B cell (primary cell): Measurements from ENCODE around the gene FAM200A. TPM values are rescaled to one million over a fixed set of nuclear protein-coding genes. Genes with fewer than 3 reads are reported as not detected.
"Not testable (repeated sequence)": the region's sequence is repeated elsewhere in the genome, so short reads cannot be mapped to it uniquely, and the experiment has no call there.

ENCODE experiments used
- ATAC-seq: fragments of 200-7000 bp; cut with Tn5 transposase; one replicate; pipeline ENCODE4 v1.10.0; 2021; ENCODE audit warnings: low read depth, mild to moderate bottlenecking, moderate number of reproducible peaks, moderate library complexity
- CTCF ChIA-PET: fragments of 350-600 bp; sonication (Branson Sonifier 250); formaldehyde crosslinking; loops from one replicate; lab custom pipeline; 2021; ENCODE audit warnings: antibody characterized with exemption, inconsistent platforms; lab: Charles Lee
- POLR2A ChIA-PET: fragments of 350-600 bp; sonication (Branson Sonifier 250); formaldehyde crosslinking; loops from one replicate; lab custom pipeline; 2021; ENCODE audit warnings: antibody characterized with exemption; lab: Charles Lee
- DNase-seq: peaks from one replicate; pipeline ENCODE4 v3.0.0; 2013
- H2AFZ ChIP-seq: 2 replicates; pipeline ENCODE4 v1.6.1; 2012; ENCODE audit warnings: mild to moderate bottlenecking, low read depth, low read length; ENCODE audit not compliant: insufficient read depth, poor library complexity, severe bottlenecking
- H3K27ac ChIP-seq, 2 donors: 1 replicate in 1 of 2; 2 replicates in 1 of 2; pipeline ENCODE4 v1.5.1; 2012 to 2013; ENCODE audit warnings: low read length in 2 of 2, mild to moderate bottlenecking in 2 of 2, moderate library complexity in 1 of 2
- H3K27me3 ChIP-seq, 4 experiments: fragments of 200-600 bp in 1 of 4; sonication (generic) in 1 of 4; replicated peaks in 1 of 4; 1 replicate in 2 of 4; 2 replicates in 2 of 4; pipeline versions ENCODE4 v1.6.1 to v1.7.0; 2013 to 2016; ENCODE audit warnings: low read length in 3 of 4, mild to moderate bottlenecking in 2 of 4, mixed read lengths in 1 of 4, moderate library complexity in 1 of 4; ENCODE audit not compliant: insufficient read depth in 4 of 4, control insufficient read depth in 3 of 4; ENCODE audit errors: control extremely low read depth in 1 of 4
- H3K36me3 ChIP-seq, 2 experiments: replicated peaks in 1 of 2; 1 replicate in 1 of 2; 2 replicates in 1 of 2; pipeline versions ENCODE4 v1.6.1 to v1.7.1; 2013; ENCODE audit warnings: low read length in 1 of 2; ENCODE audit not compliant: insufficient read depth in 2 of 2, control insufficient read depth in 1 of 2; ENCODE audit errors: control extremely low read depth in 1 of 2, extremely low read depth in 1 of 2
- H3K4me1 ChIP-seq, 2 donors: fragments of 200-600 bp in 1 of 2; sonication (generic) in 1 of 2; 1 replicate in 1 of 2; 2 replicates in 1 of 2; pipeline versions ENCODE4 v1.5.1 to v1.6.1; 2013 to 2017; ENCODE audit warnings: low read length in 2 of 2; ENCODE audit not compliant: control insufficient read depth in 2 of 2, insufficient read depth in 2 of 2
- H3K4me2 ChIP-seq: replicated peaks from 2 replicates; pipeline ENCODE3; 2012; ENCODE audit warnings: mild to moderate bottlenecking, low read depth, low read length; ENCODE audit not compliant: poor library complexity, severe bottlenecking
- H3K4me3 ChIP-seq, 5 experiments: fragments of 200-600 bp in 1 of 5; sonication (generic) in 1 of 5; 1 replicate in 3 of 5; 2 replicates in 2 of 5; pipeline versions ENCODE4 v1.5.1 to v1.7.0; 2011 to 2016; ENCODE audit warnings: low read length in 4 of 5, mild to moderate bottlenecking in 4 of 5, low read depth in 2 of 5, control low read depth in 1 of 5, moderate library complexity in 1 of 5; ENCODE audit not compliant: insufficient read depth in 1 of 5; ENCODE audit errors: control extremely low read depth in 1 of 5, extremely low read depth in 1 of 5
- H3K79me2 ChIP-seq: fragments of 200-600 bp; sonication (generic); one replicate; pipeline ENCODE4 v1.6.0; 2016; ENCODE audit warnings: low read length; ENCODE audit not compliant: control insufficient read depth, insufficient read depth
- H3K9ac ChIP-seq: fragments of 200-600 bp; sonication (generic); 2 replicates; pipeline ENCODE4 v1.6.1; 2017; ENCODE audit warnings: mild to moderate bottlenecking, low read length, moderate library complexity
- H3K9me3 ChIP-seq, 3 donors: one replicate each; pipeline versions ENCODE4 v1.6.1 to v1.7.1; 2013; ENCODE audit warnings: low read length in 2 of 3; ENCODE audit not compliant: control insufficient read depth in 2 of 3, insufficient read depth in 1 of 3; ENCODE audit errors: control extremely low read depth in 1 of 3
- H4K20me1 ChIP-seq: 2 replicates; pipeline ENCODE4 v1.6.0; 2012; ENCODE audit warnings: mild to moderate bottlenecking, low read length; ENCODE audit not compliant: insufficient read depth, control insufficient read depth, poor library complexity, severe bottlenecking
- H3K27ac Mint-ChIP-seq: one replicate; pipeline ENCODE4 v1.8.0; 2021; ENCODE audit warnings: mixed read lengths
- H3K27me3 Mint-ChIP-seq: one replicate; pipeline ENCODE4 v1.8.0; 2021; ENCODE audit warnings: mixed read lengths
- H3K4me1 Mint-ChIP-seq: one replicate; pipeline ENCODE4 v1.8.0; 2021; ENCODE audit warnings: mixed read lengths
- H3K4me3 Mint-ChIP-seq: one replicate; pipeline ENCODE4 v1.8.0; 2021; ENCODE audit warnings: mixed read lengths
- H3K9me3 Mint-ChIP-seq: one replicate; pipeline ENCODE4 v1.8.0; 2022; ENCODE audit warnings: mixed read lengths; ENCODE audit not compliant: insufficient read depth
- EZH2 ChIP-seq: IDR thresholded peaks from 2 replicates; pipeline ENCODE4 v1.6.1; 2012; ENCODE audit warnings: borderline replicate concordance, low read depth, mild to moderate bottlenecking, moderate library complexity, low read length; ENCODE audit not compliant: insufficient read depth, poor library complexity, severe bottlenecking
- WGBS: methylation state at CpG from one replicate; pipeline ENCODE4 v1.1.5; 2013; ENCODE audit warnings: missing lambda C conversion rate; ENCODE audit not compliant: insufficient coverage; 5-methylcytosine and 5-hydroxymethylcytosine counted together
- intact Hi-C: fragments of 100-400 bp; cut with micrococcal nuclease; formaldehyde crosslinking; loops from one replicate; pipeline ENCODE4 v1.10.0; 2022
- polyA plus RNA-seq: library from polyadenylated mRNA; depleted of rRNA; stranded (reverse); fragments of >200 nt; gene quantifications from 2 replicates; pipeline ENCODE4 v1.2.3, GENCODE V29; 2012
- total RNA-seq, 2 donors: library from RNA; stranded (reverse); fragments of 120-200 nt in 1 of 2; gene quantifications; 1 replicate in 1 of 2; 2 replicates in 1 of 2; pipeline versions ENCODE4 v1.2.3 to v1.2.4, GENCODE V29; 2013 to 2022
- TF ChIP-seq, protein P1 (sequence below): fragments of 200-600 bp; IDR thresholded peaks from one replicate; pipeline ENCODE4 v1.8.0; 2022; ENCODE audit warnings: antibody characterized with exemption, mild to moderate bottlenecking

The FAM200A gene
- total and polyA plus RNA-seq, 2 donors (not counting 1 experiment from before 2014, with no cell fraction given), result 2.1 to 11.9 TPM

- Mint-ChIP-seq H3K4me1 (peaks cover 36% of the 10 kb centered on the region), H3K9me3 (no peaks in the 10 kb centered on the region), H3K4me3 (peak overlapping the region; percentile 96), H3K27me3 (no peaks in the 10 kb centered on the region), H3K27ac (peak overlapping the region; percentile 98)
- POLR2A ChIA-PET, result interaction anchor here (0.6 to 2.7 kb wide), 9 partner anchors 25 to 124 kb away, joined by 3 to 33 read pairs (median 4); partner anchors contain the start of genes BUD31, FAM200A, PDAP1 and ZNF655
- Histone ChIP-seq H3K9me3 (no peaks in the 10 kb centered on the region), H3K36me3 (no peaks in the 10 kb centered on the region), H3K9ac (peak overlapping the region; percentile 79), H3K79me2 (peaks cover 44% of the 10 kb centered on the region), H4K20me1 (peaks cover 6% of the 10 kb centered on the region), H3K27ac (peak overlapping the region; percentile 77 to 80), H3K4me1 (peaks cover 20 to 27% of the 10 kb centered on the region in 2 donors), H3K4me2 (peak overlapping the region; percentile 78), H2AFZ (peak overlapping the region; percentile 91), H3K4me3 (peak overlapping the region; percentile 76 to 96 (median 93)), H3K27me3 (no peaks in the 10 kb centered on the region)
- DNase-seq, result no peak
- CTCF ChIA-PET, result interaction anchor here (0.6 to 1.5 kb wide), 5 partner anchors 45 to 139 kb away, joined by 3 to 4 read pairs (median 3); partner anchors contain the start of genes BUD31, FAM200A and ZSCAN25
- TF ChIP-seq, protein P1, sequence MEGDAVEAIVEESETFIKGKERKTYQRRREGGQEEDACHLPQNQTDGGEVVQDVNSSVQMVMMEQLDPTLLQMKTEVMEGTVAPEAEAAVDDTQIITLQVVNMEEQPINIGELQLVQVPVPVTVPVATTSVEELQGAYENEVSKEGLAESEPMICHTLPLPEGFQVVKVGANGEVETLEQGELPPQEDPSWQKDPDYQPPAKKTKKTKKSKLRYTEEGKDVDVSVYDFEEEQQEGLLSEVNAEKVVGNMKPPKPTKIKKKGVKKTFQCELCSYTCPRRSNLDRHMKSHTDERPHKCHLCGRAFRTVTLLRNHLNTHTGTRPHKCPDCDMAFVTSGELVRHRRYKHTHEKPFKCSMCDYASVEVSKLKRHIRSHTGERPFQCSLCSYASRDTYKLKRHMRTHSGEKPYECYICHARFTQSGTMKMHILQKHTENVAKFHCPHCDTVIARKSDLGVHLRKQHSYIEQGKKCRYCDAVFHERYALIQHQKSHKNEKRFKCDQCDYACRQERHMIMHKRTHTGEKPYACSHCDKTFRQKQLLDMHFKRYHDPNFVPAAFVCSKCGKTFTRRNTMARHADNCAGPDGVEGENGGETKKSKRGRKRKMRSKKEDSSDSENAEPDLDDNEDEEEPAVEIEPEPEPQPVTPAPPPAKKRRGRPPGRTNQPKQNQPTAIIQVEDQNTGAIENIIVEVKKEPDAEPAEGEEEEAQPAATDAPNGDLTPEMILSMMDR, result no peak
- TF ChIP-seq EZH2, result no peak
- 10% methylated on average over 19 of the region's 19 CpGs for WGBS
- ATAC-seq, result no peak
- intact Hi-C loops, result loop anchor here (1.0 to 10.0 kb wide), 6 partner anchors 32 to 581 kb away; partner anchors contain the start of genes ATP5MF, BUD31, COPS6 and PDAP1
These were observed 47.7 kb downstream of the FAM200A start for GRCh38 chr7:99504281-99504602.

GRCh38 chr7:99501236-99501635 lies 50.7 kb downstream of the FAM200A start:
- peaks cover 0 to 11% of the 10 kb centered on the region in 2 experiments for H3K36me3 ChIP-seq
- peaks cover 31% of the 10 kb centered on the region for H4K20me1 ChIP-seq
- CTCF ChIA-PET, H3K27me3 Mint-ChIP-seq, H3K9me3 ChIP-seq, H3K9me3 Mint-ChIP-seq, H3K4me2 ChIP-seq, ATAC-seq, DNase-seq, H2AFZ ChIP-seq, H3K27me3 ChIP-seq, H3K4me3 ChIP-seq, H3K9ac ChIP-seq, H3K27ac ChIP-seq: not testable (repeated sequence)
- H3K4me1 Mint-ChIP-seq, result peaks cover 44% of the 10 kb centered on the region
- WGBS, result 100% methylated on average over 9 of the region's 12 CpGs
- H3K79me2 ChIP-seq, result peaks cover 61% of the 10 kb centered on the region
- H3K4me1 ChIP-seq, result peaks cover 31 to 37% of the 10 kb centered on the region in 2 donors
- POLR2A ChIA-PET, result interaction anchor here (1.9 kb wide), 1 partner anchor 57 kb away, joined by 9 read pairs; the partner anchor contains the start of gene ZNF655
- peak overlapping the region; percentile 92 for H3K4me3 Mint-ChIP-seq
- H3K27ac Mint-ChIP-seq, result peak overlapping the region; percentile 59
- intact Hi-C loops, result loop anchor here (10.0 kb wide), 1 partner anchor 584 kb away; the partner anchor contains the start of genes COPS6 and ZNF3
